GM18868 (cell line): ENCODE measurements around the gene VCY.
"Not testable (repeated sequence)": the region's sequence is repeated elsewhere in the genome, so short reads cannot be mapped to it uniquely, and the experiment has no call there.

Experiments
- ATAC-seq: cut with Tn5 transposase; IDR thresholded peaks from one replicate; pipeline ENCODE4 v1.9.1; 2021; ENCODE audit warnings: mild to moderate bottlenecking, moderate library complexity; ENCODE audit not compliant: unreplicated experiment

VCY gene

GRCh38 chrY:13986373-13986772, at the start of gene VCY:
TSS of gene VCY (minus strand) at chrY:13986473. CDS start at chrY:13986440, 33 bp downstream.
- ATAC-seq, result not testable (repeated sequence)

GRCh38 chrY:14030395-14030794, 44.1 kb upstream of the VCY start:
- not testable (repeated sequence) for ATAC-seq

GRCh38 chrY:14011916-14012315, 25.6 kb upstream of the VCY start:
- not testable (repeated sequence) for ATAC-seq

GRCh38 chrY:13942406-13942805, 43.9 kb downstream of the VCY start:
- ATAC-seq, result not testable (repeated sequence)
